Renal pelvis (tissue), 4 donors: ENCODE data around the gene LZIC. TPM values are rescaled to one million over a fixed set of nuclear protein-coding genes. Genes with fewer than 3 reads are reported as not detected.

ENCODE experiments used
- DNase-seq: peaks from one replicate; pipeline ENCODE4 v3.0.0-alpha.2; 2013
- polyA plus RNA-seq, 3 donors: library from polyadenylated mRNA; unstranded; fragments of 120-200 nt; gene quantifications; one replicate each; pipeline ENCODE4 v1.2.1, GENCODE V29; 2013; ENCODE audit not compliant: insufficient read length in 3 of 3

LZIC gene
- polyA plus RNA-seq, 3 donors = 54.8 to 70.0 (median 63.4) TPM

DNA sequence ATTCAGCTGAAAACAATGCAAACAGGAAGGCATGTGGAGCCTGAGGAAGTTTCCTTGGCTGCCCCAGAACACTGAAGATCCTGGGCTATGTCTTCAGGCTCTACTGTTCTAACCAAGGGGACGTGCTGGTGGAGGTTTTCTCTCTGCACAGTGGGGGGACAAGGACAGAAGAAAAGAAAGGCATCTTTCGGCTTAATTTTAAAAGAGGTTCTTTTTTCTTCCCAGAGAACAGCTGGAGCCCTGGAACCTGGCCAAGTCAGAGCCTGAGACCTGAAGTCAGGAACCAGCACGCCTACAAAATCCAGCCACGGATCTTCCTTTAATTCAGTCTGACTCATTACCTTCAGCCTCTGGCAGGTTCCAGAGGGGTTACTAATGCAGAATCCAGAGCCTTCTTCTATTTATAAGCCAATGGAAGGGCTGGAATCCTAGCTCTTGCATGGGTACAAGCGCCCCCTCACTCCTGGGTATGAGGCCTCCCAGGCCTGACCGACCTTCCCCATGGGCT, 52.9 kb downstream of the LZIC start:
- no peak for DNase-seq

DNA sequence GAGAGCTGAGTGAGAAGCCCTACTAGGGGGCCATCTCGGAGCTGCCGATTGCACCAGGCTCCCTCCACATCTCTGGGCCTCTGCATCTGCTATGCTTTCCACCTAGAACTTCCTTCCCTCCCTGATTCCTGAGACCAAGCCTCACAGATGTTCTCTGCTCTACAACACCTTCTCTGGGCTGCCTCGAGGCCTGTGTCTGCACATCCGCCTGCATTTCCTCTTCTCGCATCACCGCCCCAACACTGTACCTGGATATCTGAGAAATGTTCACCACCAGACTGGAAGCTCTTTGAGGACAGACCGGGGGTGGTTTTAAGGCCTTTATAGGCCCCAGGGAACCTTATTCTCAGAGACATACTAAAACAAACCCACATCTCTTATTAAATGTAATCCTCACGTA, 53.8 kb downstream of the LZIC start:
- DNase-seq = no peak

DNA sequence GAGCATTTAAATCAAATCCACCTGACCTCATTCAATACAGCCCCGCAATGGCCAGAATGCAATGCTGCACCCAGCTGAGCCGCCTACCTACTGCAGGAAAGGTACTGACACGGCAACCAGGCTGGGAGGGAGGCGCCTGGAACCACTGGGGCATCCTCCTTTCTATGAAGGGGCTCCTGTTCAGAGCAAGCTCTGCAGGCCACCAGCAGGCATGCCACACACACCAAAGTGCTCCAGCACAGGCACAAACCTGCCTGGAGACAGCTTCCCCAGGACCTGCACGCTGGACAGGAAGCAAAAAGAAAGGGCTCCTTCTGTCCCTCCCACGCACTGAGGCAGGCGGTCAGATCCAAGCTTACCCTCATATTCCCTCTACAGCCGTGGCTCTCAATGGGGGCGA, 54.3 kb downstream of the LZIC start:
- no peak for DNase-seq

DNA sequence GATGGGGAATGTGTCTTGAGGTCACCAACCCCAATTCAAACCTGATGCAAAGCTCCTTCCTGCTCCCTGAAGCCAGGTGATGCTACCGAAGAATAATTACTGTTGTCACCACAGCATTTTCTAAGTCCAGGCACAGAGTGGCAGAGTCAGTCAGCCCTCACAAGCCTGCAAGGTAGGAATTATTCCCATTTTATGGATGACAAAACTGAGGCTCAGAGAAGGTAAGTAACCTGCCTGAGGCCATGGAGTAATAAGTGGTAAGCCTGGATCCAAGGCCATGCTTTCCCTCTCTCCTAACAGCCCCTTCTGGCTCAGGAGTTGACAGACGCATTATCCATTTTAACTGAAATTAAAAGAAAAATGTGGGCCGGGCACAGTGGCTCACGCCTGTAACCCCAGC, 56.1 kb downstream of the LZIC start:
- no peak for DNase-seq

- no peak for DNase-seq
These were observed 57.0 kb downstream of the LZIC start for GRCh38 chr1:9886092-9886742.

DNA sequence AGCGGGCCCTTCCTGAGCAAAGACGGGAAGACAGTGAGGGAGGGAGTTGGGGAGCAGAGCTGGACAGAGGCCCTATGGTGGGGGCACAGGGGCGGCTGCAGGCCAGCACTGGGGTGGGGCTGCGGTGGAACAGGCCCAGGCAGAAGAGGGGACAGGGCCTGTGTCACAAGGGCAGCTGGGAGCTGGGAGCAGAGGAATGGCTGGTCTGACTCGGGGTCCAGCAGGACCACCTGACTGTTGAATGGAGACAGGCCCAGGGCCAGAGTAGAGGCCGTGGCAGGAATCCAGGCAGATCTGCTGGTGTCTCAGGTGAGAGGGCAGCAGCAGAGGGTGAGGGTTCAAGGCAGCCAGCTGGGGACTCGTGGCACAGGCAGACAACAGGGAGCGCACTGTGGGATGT, 58.4 kb downstream of the LZIC start:
- no peak for DNase-seq

- DNase-seq = no peak
These were observed 59.4 kb downstream of the LZIC start for GRCh38 chr1:9883585-9884449.

- DNase-seq = no peak
These were observed 60.3 kb downstream of the LZIC start for GRCh38 chr1:9882945-9883303.

DNA sequence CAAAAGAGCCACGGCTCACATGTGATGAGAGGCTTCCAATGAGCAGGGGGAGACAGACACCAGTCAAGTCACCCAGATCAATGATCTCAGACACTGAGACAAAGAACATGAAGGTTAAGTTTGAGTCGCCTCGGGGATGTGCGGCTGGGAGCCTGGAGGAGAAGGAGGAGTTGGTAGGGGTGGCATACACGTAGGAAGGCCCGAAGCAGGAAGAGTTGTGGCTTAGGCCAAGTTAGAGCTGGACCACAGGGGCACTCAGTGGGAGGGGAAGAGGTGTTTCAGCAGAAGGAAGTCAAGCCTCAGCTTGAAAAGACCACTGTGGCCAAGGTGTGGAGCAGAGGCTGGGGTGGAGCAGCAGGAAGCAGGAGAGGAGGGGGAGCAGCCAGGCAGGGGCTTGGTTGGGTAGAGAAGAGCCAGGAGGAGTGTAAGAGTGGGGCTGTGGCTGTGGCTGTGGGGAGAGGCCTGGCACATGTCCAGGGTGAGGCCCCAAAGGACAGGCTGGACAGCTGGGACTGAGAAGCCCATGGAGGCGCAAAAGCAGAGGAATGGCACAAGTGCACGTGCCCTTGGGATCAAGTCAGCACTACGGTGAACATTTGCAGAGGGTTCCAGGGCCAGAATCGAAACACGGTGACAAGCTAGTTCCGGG, 60.8 kb downstream of the LZIC start:
- no peak for DNase-seq

- no peak for DNase-seq
These were observed 61.3 kb downstream of the LZIC start for GRCh38 chr1:9881838-9882249.

Other genes with a start within 250 kb of the LZIC start
- 100 to 1,000 TPM; 143 to 163 (median 161) TPM for gene CLSTN1, start 119.4 kb downstream of the LZIC start, polyA plus RNA-seq
- 10 to 100 TPM; 29.0 to 37.8 (median 33.4) TPM for gene CTNNBIP1, start 33.1 kb downstream of the LZIC start, polyA plus RNA-seq
- gene NMNAT1, start 84 bp upstream of the LZIC start, polyA plus RNA-seq = 10 to 100 TPM; 18.2 to 25.7 (median 18.3) TPM
- 10 to 100 TPM; 18.6 to 25.0 (median 18.8) TPM for gene RBP7, start 53.8 kb upstream of the LZIC start, polyA plus RNA-seq
- gene UBE4B, start 89.6 kb upstream of the LZIC start, polyA plus RNA-seq = 10 to 100 TPM; 48.6 to 58.8 (median 58.2) TPM